HG03039 (cell line): Measurements from ENCODE around the gene MTTP.

ENCODE experiments used
- ATAC-seq: cut with Tn5 transposase; IDR thresholded peaks from one replicate; pipeline ENCODE4 v1.9.1; 2021; ENCODE audit warnings: mild to moderate bottlenecking, moderate library complexity; ENCODE audit not compliant: unreplicated experiment

Gene MTTP

GRCh38 chr4:99665983-99666382 lies 91.4 kb downstream of the MTTP start:
- no peak for ATAC-seq

- ATAC-seq: no peak
These were observed 93.8 kb downstream of the MTTP start for GRCh38 chr4:99668472-99668871.

GRCh38 chr4:99669084-99669483 lies 94.5 kb downstream of the MTTP start:
- ATAC-seq: no peak

DNA sequence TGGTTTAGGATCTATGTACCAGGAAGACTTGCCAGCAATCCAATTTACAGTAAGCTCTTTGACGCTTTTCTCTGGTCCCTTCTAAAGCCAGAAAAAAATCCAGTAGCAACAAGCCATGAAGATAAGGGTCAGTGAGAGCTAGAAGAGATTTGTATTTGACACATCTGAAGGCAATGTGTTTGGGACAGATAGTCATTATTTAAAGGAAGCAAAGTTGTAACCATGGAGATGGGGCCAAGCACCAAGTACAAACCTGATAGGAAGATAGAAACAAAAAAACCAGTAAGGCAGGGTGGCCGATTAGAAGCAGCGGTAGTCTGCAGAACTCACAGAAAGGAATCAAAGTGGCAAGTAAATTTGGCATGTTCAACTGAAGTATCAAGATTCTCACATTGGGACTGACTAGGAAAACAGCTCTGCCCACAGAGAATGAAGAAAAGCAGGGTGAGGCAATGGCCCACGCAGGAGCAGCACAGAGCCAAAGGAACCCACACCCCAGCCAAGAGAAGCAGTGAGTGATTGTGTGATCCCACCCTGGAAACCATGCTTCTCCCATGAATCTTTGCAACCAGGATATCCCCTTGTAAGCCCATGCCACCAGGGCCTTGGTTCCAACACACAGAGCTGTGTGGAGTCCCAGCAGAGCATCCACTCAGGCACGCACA lies 95.9 kb downstream of the MTTP start:
- no peak for ATAC-seq
